Measurements from ENCODE around the gene CDK6.

- TF ChIP-seq POLR2A (IDR thresholded peaks at IDR 0.05) = no peak
- TF ChIP-seq, protein P1, sequence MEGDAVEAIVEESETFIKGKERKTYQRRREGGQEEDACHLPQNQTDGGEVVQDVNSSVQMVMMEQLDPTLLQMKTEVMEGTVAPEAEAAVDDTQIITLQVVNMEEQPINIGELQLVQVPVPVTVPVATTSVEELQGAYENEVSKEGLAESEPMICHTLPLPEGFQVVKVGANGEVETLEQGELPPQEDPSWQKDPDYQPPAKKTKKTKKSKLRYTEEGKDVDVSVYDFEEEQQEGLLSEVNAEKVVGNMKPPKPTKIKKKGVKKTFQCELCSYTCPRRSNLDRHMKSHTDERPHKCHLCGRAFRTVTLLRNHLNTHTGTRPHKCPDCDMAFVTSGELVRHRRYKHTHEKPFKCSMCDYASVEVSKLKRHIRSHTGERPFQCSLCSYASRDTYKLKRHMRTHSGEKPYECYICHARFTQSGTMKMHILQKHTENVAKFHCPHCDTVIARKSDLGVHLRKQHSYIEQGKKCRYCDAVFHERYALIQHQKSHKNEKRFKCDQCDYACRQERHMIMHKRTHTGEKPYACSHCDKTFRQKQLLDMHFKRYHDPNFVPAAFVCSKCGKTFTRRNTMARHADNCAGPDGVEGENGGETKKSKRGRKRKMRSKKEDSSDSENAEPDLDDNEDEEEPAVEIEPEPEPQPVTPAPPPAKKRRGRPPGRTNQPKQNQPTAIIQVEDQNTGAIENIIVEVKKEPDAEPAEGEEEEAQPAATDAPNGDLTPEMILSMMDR (IDR thresholded peaks at IDR 0.05) = no peak
Observed at GRCh38 chr7:92790992-92791391, 45.4 kb downstream of the CDK6 start.

All from gastroesophageal sphincter (tissue), 3 donors.